ENCODE measurements around the gene CREBBP.

CREBBP gene

GRCh38 chr16:3701531-3701930, 179.0 kb downstream of the CREBBP start:
- Histone ChIP-seq H3K4me1 (ENCODE audit: control insufficient read depth in 1 of 2, insufficient read depth in 2 of 2, low read length in 2 of 2) (peaks cover 0 to 3% of the 10 kb centered on the region in 2 donors), H3K9me3 (ENCODE audit: control insufficient read depth in 1 of 2, low read length in 2 of 2) (no peaks in the 10 kb centered on the region), H3K36me3 (ENCODE audit: control insufficient read depth in 1 of 2, insufficient read depth in 2 of 2, low read length in 2 of 2) (peaks cover 0 to 5% of the 10 kb centered on the region in 2 donors), H3K27ac (ENCODE audit: low read depth, low read length) (no peak overlapping the region), H3K27me3 (ENCODE audit: control insufficient read depth in 1 of 2, insufficient read depth in 2 of 2, low read length in 2 of 2) (no peaks in the 10 kb centered on the region), H3K9ac (ENCODE audit: low read depth in 1 of 2, low read length in 2 of 2) (no peak overlapping the region), H3K4me3 (ENCODE audit: low read depth in 1 of 2, low read length in 2 of 2) (no peak overlapping the region)

- Histone ChIP-seq H3K27me3 (ENCODE audit: control insufficient read depth in 1 of 2, insufficient read depth in 2 of 2, low read length in 2 of 2) (no peaks in the 10 kb centered on the region), H3K9me3 (ENCODE audit: control insufficient read depth in 1 of 2, low read length in 2 of 2) (no peaks in the 10 kb centered on the region), H3K4me3 (ENCODE audit: low read depth in 1 of 2, low read length in 2 of 2) (no peak overlapping the region), H3K27ac (ENCODE audit: low read depth, low read length) (no peak overlapping the region), H3K9ac (ENCODE audit: low read depth in 1 of 2, low read length in 2 of 2) (no peak overlapping the region), H3K36me3 (ENCODE audit: control insufficient read depth in 1 of 2, insufficient read depth in 2 of 2, low read length in 2 of 2) (peaks cover 0 to 8% of the 10 kb centered on the region in 2 donors), H3K4me1 (ENCODE audit: control insufficient read depth in 1 of 2, insufficient read depth in 2 of 2, low read length in 2 of 2) (peaks cover 0 to 13% of the 10 kb centered on the region in 2 donors)
Observed at GRCh38 chr16:3698941-3699340, 181.6 kb downstream of the CREBBP start.

GRCh38 chr16:3696425-3697218, 183.9 kb downstream of the CREBBP start:
- H3K4me1 ChIP-seq (ENCODE audit: control insufficient read depth in 1 of 2, insufficient read depth in 2 of 2, low read length in 2 of 2) = peaks cover 0 to 13% of the 10 kb centered on the region in 2 donors
- H3K4me3 ChIP-seq (ENCODE audit: low read depth in 1 of 2, low read length in 2 of 2) = peak overlapping the region; percentile 7 to 13
- H3K9ac ChIP-seq (ENCODE audit: low read depth in 1 of 2, low read length in 2 of 2) = no peak overlapping the region
- H3K9me3 ChIP-seq (ENCODE audit: control insufficient read depth in 1 of 2, low read length in 2 of 2) = no peaks in the 10 kb centered on the region
- H3K36me3 ChIP-seq (ENCODE audit: control insufficient read depth in 1 of 2, insufficient read depth in 2 of 2, low read length in 2 of 2) = peaks cover 0 to 3% of the 10 kb centered on the region in 2 donors
- no peaks in the 10 kb centered on the region for H3K27me3 ChIP-seq (ENCODE audit: control insufficient read depth in 1 of 2, insufficient read depth in 2 of 2, low read length in 2 of 2)
- no peak overlapping the region for H3K27ac ChIP-seq (ENCODE audit: low read depth, low read length)

GRCh38 chr16:3695610-3696369, 184.7 kb downstream of the CREBBP start:
- Histone ChIP-seq H3K27ac (ENCODE audit: low read depth, low read length) (no peak overlapping the region), H3K36me3 (ENCODE audit: control insufficient read depth in 1 of 2, insufficient read depth in 2 of 2, low read length in 2 of 2) (peaks cover 0 to 3% of the 10 kb centered on the region in 2 donors), H3K27me3 (ENCODE audit: control insufficient read depth in 1 of 2, insufficient read depth in 2 of 2, low read length in 2 of 2) (no peaks in the 10 kb centered on the region), H3K4me1 (ENCODE audit: control insufficient read depth in 1 of 2, insufficient read depth in 2 of 2, low read length in 2 of 2) (peaks cover 2 to 14% of the 10 kb centered on the region in 2 donors), H3K4me3 (ENCODE audit: low read depth in 1 of 2, low read length in 2 of 2) (peak overlapping the region in 1 of 2 donors; percentile 13), H3K9ac (ENCODE audit: low read depth in 1 of 2, low read length in 2 of 2) (no peak overlapping the region), H3K9me3 (ENCODE audit: control insufficient read depth in 1 of 2, low read length in 2 of 2) (no peaks in the 10 kb centered on the region)

GRCh38 chr16:3694051-3694450, 186.5 kb downstream of the CREBBP start:
- Histone ChIP-seq H3K27ac (ENCODE audit: low read depth, low read length) (no peak overlapping the region), H3K4me3 (ENCODE audit: low read depth in 1 of 2, low read length in 2 of 2) (no peak overlapping the region), H3K27me3 (ENCODE audit: control insufficient read depth in 1 of 2, insufficient read depth in 2 of 2, low read length in 2 of 2) (no peaks in the 10 kb centered on the region)

GRCh38 chr16:3691761-3692160, 188.8 kb downstream of the CREBBP start:
- peaks cover 5 to 17% of the 10 kb centered on the region in 2 donors for H3K4me1 ChIP-seq (ENCODE audit: control insufficient read depth in 1 of 2, insufficient read depth in 2 of 2, low read length in 2 of 2)
- no peak overlapping the region for H3K4me3 ChIP-seq (ENCODE audit: low read depth in 1 of 2, low read length in 2 of 2)
- no peaks in the 10 kb centered on the region for H3K9me3 ChIP-seq (ENCODE audit: control insufficient read depth in 1 of 2, low read length in 2 of 2)
- H3K36me3 ChIP-seq (ENCODE audit: control insufficient read depth in 1 of 2, insufficient read depth in 2 of 2, low read length in 2 of 2) = peaks cover 0 to 26% of the 10 kb centered on the region in 2 donors
- H3K27me3 ChIP-seq (ENCODE audit: control insufficient read depth in 1 of 2, insufficient read depth in 2 of 2, low read length in 2 of 2) = no peaks in the 10 kb centered on the region
- H3K9ac ChIP-seq (ENCODE audit: low read depth in 1 of 2, low read length in 2 of 2) = no peak overlapping the region
- H3K27ac ChIP-seq (ENCODE audit: low read depth, low read length) = no peak overlapping the region

More at GRCh38 chr16:3694051-3694450, 186.5 kb downstream of the CREBBP start:
- Histone ChIP-seq H3K4me1 (ENCODE audit: control insufficient read depth in 1 of 2, insufficient read depth in 2 of 2, low read length in 2 of 2) (peaks cover 5 to 17% of the 10 kb centered on the region in 2 donors), H3K9ac (ENCODE audit: low read depth in 1 of 2, low read length in 2 of 2) (no peak overlapping the region), H3K36me3 (ENCODE audit: control insufficient read depth in 1 of 2, insufficient read depth in 2 of 2, low read length in 2 of 2) (peaks cover 0 to 10% of the 10 kb centered on the region in 2 donors), H3K9me3 (ENCODE audit: control insufficient read depth in 1 of 2, low read length in 2 of 2) (no peaks in the 10 kb centered on the region)

GRCh38 chr16:3690980-3691720, 189.4 kb downstream of the CREBBP start:
- Histone ChIP-seq H3K4me3 (ENCODE audit: low read depth in 1 of 2, low read length in 2 of 2) (peak overlapping the region; percentile 62 to 65), H3K36me3 (ENCODE audit: control insufficient read depth in 1 of 2, insufficient read depth in 2 of 2, low read length in 2 of 2) (peaks cover 1 to 31% of the 10 kb centered on the region in 2 donors), H3K27ac (ENCODE audit: low read depth, low read length) (no peak overlapping the region)

GRCh38 chr16:3690470-3690928, 190.0 kb downstream of the CREBBP start:
- Histone ChIP-seq H3K27ac (ENCODE audit: low read depth, low read length) (no peak overlapping the region), H3K4me1 (ENCODE audit: control insufficient read depth in 1 of 2, insufficient read depth in 2 of 2, low read length in 2 of 2) (peaks cover 5% of the 10 kb centered on the region in 2 donors), H3K4me3 (ENCODE audit: low read depth in 1 of 2, low read length in 2 of 2) (peak overlapping the region; percentile 62 to 65), H3K36me3 (ENCODE audit: control insufficient read depth in 1 of 2, insufficient read depth in 2 of 2, low read length in 2 of 2) (peaks cover 8 to 38% of the 10 kb centered on the region in 2 donors), H3K9ac (ENCODE audit: low read depth in 1 of 2, low read length in 2 of 2) (peak overlapping the region; percentile 10 to 57), H3K9me3 (ENCODE audit: control insufficient read depth in 1 of 2, low read length in 2 of 2) (no peaks in the 10 kb centered on the region), H3K27me3 (ENCODE audit: control insufficient read depth in 1 of 2, insufficient read depth in 2 of 2, low read length in 2 of 2) (no peaks in the 10 kb centered on the region)

More at GRCh38 chr16:3690980-3691720, 189.4 kb downstream of the CREBBP start:
- H3K27me3 ChIP-seq (ENCODE audit: control insufficient read depth in 1 of 2, insufficient read depth in 2 of 2, low read length in 2 of 2) = no peaks in the 10 kb centered on the region
- H3K4me1 ChIP-seq (ENCODE audit: control insufficient read depth in 1 of 2, insufficient read depth in 2 of 2, low read length in 2 of 2) = peaks cover 5 to 11% of the 10 kb centered on the region in 2 donors
- H3K9ac ChIP-seq (ENCODE audit: low read depth in 1 of 2, low read length in 2 of 2) = peak overlapping the region; percentile 10 to 57
- no peaks in the 10 kb centered on the region for H3K9me3 ChIP-seq (ENCODE audit: control insufficient read depth in 1 of 2, low read length in 2 of 2)

- Histone ChIP-seq H3K9me3 (ENCODE audit: control insufficient read depth in 1 of 2, low read length in 2 of 2) (no peaks in the 10 kb centered on the region), H3K4me3 (ENCODE audit: low read depth in 1 of 2, low read length in 2 of 2) (no peak overlapping the region), H3K27ac (ENCODE audit: low read depth, low read length) (no peak overlapping the region), H3K36me3 (ENCODE audit: control insufficient read depth in 1 of 2, insufficient read depth in 2 of 2, low read length in 2 of 2) (peaks cover 15 to 43% of the 10 kb centered on the region in 2 donors), H3K9ac (ENCODE audit: low read depth in 1 of 2, low read length in 2 of 2) (no peak overlapping the region), H3K27me3 (ENCODE audit: control insufficient read depth in 1 of 2, insufficient read depth in 2 of 2, low read length in 2 of 2) (no peaks in the 10 kb centered on the region), H3K4me1 (ENCODE audit: control insufficient read depth in 1 of 2, insufficient read depth in 2 of 2, low read length in 2 of 2) (peaks cover 5% of the 10 kb centered on the region in 2 donors)
Observed at GRCh38 chr16:3689731-3690130, 190.8 kb downstream of the CREBBP start.
